Esophagus squamous epithelium (tissue), 5 donors: ENCODE data around the gene TSC22D1. TPM values are rescaled to one million over a fixed set of nuclear protein-coding genes. Genes with fewer than 3 reads are reported as not detected.

Source experiments
- DNase-seq: peaks from one replicate; lab custom pipeline; 2025; lab: John Stamatoyannopoulos, UW
- H3K27ac ChIP-seq, 4 donors: fragments of 200-600 bp; sonication (generic); one replicate each; pipeline ENCODE4 v1.5.1; 2016 to 2019; ENCODE audit warnings: mild to moderate bottlenecking in 1 of 4
- H3K27me3 ChIP-seq, 4 donors: fragments of 200-600 bp; sonication (generic); 1 replicate in 3 of 4; 2 replicates in 1 of 4; pipeline versions ENCODE4 v1.5.1 to v1.6.0; 2017 to 2021; ENCODE audit warnings: antibody characterized with exemption in 1 of 4
- H3K36me3 ChIP-seq, 3 donors: fragments of 200-600 bp; sonication (generic); one replicate each; pipeline ENCODE4 v1.5.1; 2016 to 2019
- H3K4me1 ChIP-seq, 3 donors: fragments of 200-600 bp; sonication (generic); one replicate each; pipeline ENCODE4 v1.5.1; 2017 to 2019
- H3K4me3 ChIP-seq, 4 donors: fragments of 200-600 bp; sonication (generic); 1 replicate in 3 of 4; 2 replicates in 1 of 4; pipeline ENCODE4 v1.5.1; 2016 to 2019; ENCODE audit warnings: mild to moderate bottlenecking in 2 of 4, moderate library complexity in 1 of 4
- H3K9me3 ChIP-seq, 3 donors: fragments of 200-600 bp; sonication (generic); one replicate each; pipeline ENCODE4 v1.5.1; 2016 to 2019
- CTCF ChIP-seq, 6 experiments: fragments of 450-650 bp in 4 of 6; fragments of 200-600 bp in 2 of 6; sonication (generic) in 2 of 6; IDR thresholded peaks; one replicate each; pipeline ENCODE4 v1.5.1; 2016 to 2019; ENCODE audit warnings: antibody characterized with exemption in 6 of 6, mild to moderate bottlenecking in 4 of 6, moderate library complexity in 4 of 6
- POLR2A ChIP-seq, 4 donors: fragments of 450-650 bp; IDR thresholded peaks; one replicate each; pipeline ENCODE4 v1.6.1; 2017; ENCODE audit warnings: antibody characterized with exemption in 4 of 4, mild to moderate bottlenecking in 4 of 4, moderate library complexity in 3 of 4
- WGBS, 2 donors: methylation state at CpG; one replicate each; pipeline ENCODE4 v1.1.5; 2018; 5-methylcytosine and 5-hydroxymethylcytosine counted together
- intact Hi-C: fragments of 100-400 bp; cut with DNase I; formaldehyde crosslinking; loops from one replicate; pipeline ENCODE4 v1.15.0; 2022
- total RNA-seq, 4 donors: library from RNA; depleted of rRNA; stranded (reverse); fragments of >200 nt; gene quantifications; one replicate each; pipeline ENCODE4 v1.1.0, GENCODE V29; 2016
- donor health status: DM: yes; HTN: yes; CAD: no.

TSC22D1 gene
- 100 to 1,000 TPM in 1 of 4 donors, 10 to 100 TPM in 3; 18.8 to 103 (median 35.1) TPM for total RNA-seq

GRCh38 chr13:44575741-44576350 is at the start of gene TSC22D1:
TSC22D1 (minus strand) TSS chr13:44576330; CDS start chr13:44576074, 256 bp downstream.
- Histone ChIP-seq H3K27me3 (no peaks in the 10 kb centered on the region), H3K9me3 (no peaks in the 10 kb centered on the region), H3K4me3 (peak within 1 kb of the TSS; percentile 75 to 97 (median 94)), H3K4me1 (peaks cover 19 to 53% (median 27%) of the 10 kb centered on the region in 3 donors), H3K36me3 (no peaks in the 10 kb centered on the region), H3K27ac (peak within 1 kb of the TSS; percentile 93 to 99 (median 97))
- no peak for DNase-seq
- no peak for TF ChIP-seq CTCF (IDR thresholded peaks at IDR 0.05)
- peak in 1 of 4 donors; percentile 40 for TF ChIP-seq POLR2A (IDR thresholded peaks at IDR 0.05)
- intact Hi-C loops: loop anchor here (10.0 kb wide), 1 partner anchor 389 kb away; no protein-coding TSS in a partner anchor
- WGBS, 2 donors: 1 to 2% methylated on average over 15 to 30 of the region's 51 CpGs

- no peaks in the 10 kb centered on the region for H3K9me3 ChIP-seq
- intact Hi-C loops: no loop called here
- no peak overlapping the region for H3K4me3 ChIP-seq
- WGBS, 2 donors: 38 to 67% methylated on average over 1 of the region's 1 CpG
- H3K36me3 ChIP-seq: no peaks in the 10 kb centered on the region
- no peak overlapping the region for H3K27ac ChIP-seq
- no peak for DNase-seq
- no peaks in the 10 kb centered on the region for H3K4me1 ChIP-seq
- H3K27me3 ChIP-seq: peaks cover 0 to 5% (median 0%) of the 10 kb centered on the region in 4 donors
- TF ChIP-seq POLR2A (IDR thresholded peaks at IDR 0.05) (no peak), CTCF (IDR thresholded peaks at IDR 0.05) (no peak)
Observed at GRCh38 chr13:44622708-44623107, 46.6 kb upstream of the TSC22D1 start.

- Histone ChIP-seq H3K4me3 (no peak overlapping the region), H3K27ac (no peak overlapping the region), H3K4me1 (no peaks in the 10 kb centered on the region), H3K9me3 (no peaks in the 10 kb centered on the region), H3K27me3 (peaks cover 0 to 5% (median 0%) of the 10 kb centered on the region in 4 donors), H3K36me3 (no peaks in the 10 kb centered on the region)
- no peak for TF ChIP-seq POLR2A (IDR thresholded peaks at IDR 0.05)
- TF ChIP-seq CTCF (IDR thresholded peaks at IDR 0.05): no peak
- no peak for DNase-seq
- intact Hi-C loops: no loop called here
- WGBS, 2 donors: 24 to 32% methylated on average over 1 of the region's 1 CpG
Observed at GRCh38 chr13:44622261-44622660, 46.1 kb upstream of the TSC22D1 start.

GRCh38 chr13:44620057-44620456 is 43.9 kb upstream of the TSC22D1 start:
- Histone ChIP-seq H3K4me3 (no peak overlapping the region), H3K36me3 (no peaks in the 10 kb centered on the region), H3K9me3 (no peaks in the 10 kb centered on the region), H3K27ac (no peak overlapping the region), H3K27me3 (peaks cover 0 to 5% (median 0%) of the 10 kb centered on the region in 4 donors), H3K4me1 (no peaks in the 10 kb centered on the region)
- no peak for DNase-seq
- intact Hi-C loops: no loop called here
- TF ChIP-seq CTCF (IDR thresholded peaks at IDR 0.05) (no peak), POLR2A (IDR thresholded peaks at IDR 0.05) (no peak)

GRCh38 chr13:44619651-44620050 is 43.5 kb upstream of the TSC22D1 start:
- no peaks in the 10 kb centered on the region for H3K9me3 ChIP-seq
- no peaks in the 10 kb centered on the region for H3K4me1 ChIP-seq
- WGBS, 2 donors: 95 to 100% methylated on average over 1 of the region's 1 CpG
- DNase-seq: no peak
- no peaks in the 10 kb centered on the region for H3K36me3 ChIP-seq
- TF ChIP-seq CTCF (IDR thresholded peaks at IDR 0.05) (no peak), POLR2A (IDR thresholded peaks at IDR 0.05) (no peak)
- H3K4me3 ChIP-seq: no peak overlapping the region
- H3K27ac ChIP-seq: no peak overlapping the region
- H3K27me3 ChIP-seq: peaks cover 0 to 5% (median 0%) of the 10 kb centered on the region in 4 donors
- intact Hi-C loops: no loop called here
